H9 (cell line): ENCODE measurements around the gene PGBD1. TPM values are rescaled to one million over a fixed set of nuclear protein-coding genes. Genes with fewer than 3 reads are reported as not detected.
A peak's percentile ranks its signal among the peaks of the same experiment; 100 is the strongest.

ENCODE experiments used
- DNase-seq: peaks from one replicate; pipeline ENCODE4 v3.0.0-alpha.2; 2017
- H2AFZ ChIP-seq: one replicate; pipeline ENCODE4 v1.6.1; 2013; ENCODE audit warnings: mild to moderate bottlenecking, low read length, control low read depth, moderate library complexity
- H2AK5ac ChIP-seq: 2 replicates; pipeline ENCODE4 v1.6.1; 2013; ENCODE audit warnings: low read length, control low read depth, mixed read lengths; ENCODE audit not compliant: insufficient read length
- H2BK120ac ChIP-seq: one replicate; pipeline ENCODE4 v1.6.1; 2013; ENCODE audit warnings: low read depth, mild to moderate bottlenecking, low read length, control low read depth, inconsistent platforms; ENCODE audit not compliant: poor library complexity, severe bottlenecking
- H2BK12ac ChIP-seq: 2 replicates; pipeline ENCODE4 v1.6.1; 2013; ENCODE audit warnings: low read length, control low read depth, mixed read lengths, low read depth; ENCODE audit not compliant: insufficient read length
- H2BK15ac ChIP-seq: 2 replicates; pipeline ENCODE4 v1.6.1; 2013; ENCODE audit warnings: low read depth, low read length, control low read depth
- H2BK20ac ChIP-seq: one replicate; pipeline ENCODE4 v1.6.1; 2013; ENCODE audit warnings: low read depth, mild to moderate bottlenecking, low read length, control low read depth, inconsistent platforms; ENCODE audit not compliant: poor library complexity, severe bottlenecking
- H2BK5ac ChIP-seq: 2 replicates; pipeline ENCODE4 v1.6.1; 2013; ENCODE audit warnings: low read length, control low read depth, mixed read lengths; ENCODE audit not compliant: insufficient read length
- H3K14ac ChIP-seq: 2 replicates; pipeline ENCODE4 v1.6.1; 2013; ENCODE audit warnings: low read length, control low read depth; ENCODE audit not compliant: insufficient read depth
- H3K18ac ChIP-seq: 2 replicates; pipeline ENCODE4 v1.6.1; 2013; ENCODE audit warnings: low read depth, mild to moderate bottlenecking, mixed read lengths, low read length, control low read depth; ENCODE audit not compliant: insufficient read length
- H3K23ac ChIP-seq: 2 replicates; pipeline ENCODE4 v1.6.1; 2013; ENCODE audit warnings: low read length, control low read depth, mixed read lengths, low read depth; ENCODE audit not compliant: insufficient read length
- H3K23me2 ChIP-seq: 2 replicates; pipeline ENCODE4 v1.6.1; 2013; ENCODE audit warnings: low read depth, mild to moderate bottlenecking, mixed read lengths, low read length, control low read depth; ENCODE audit not compliant: insufficient read length, poor library complexity, severe bottlenecking
- H3K27ac ChIP-seq: 2 replicates; pipeline ENCODE4 v1.5.1; 2013; ENCODE audit warnings: low read length, control low read depth, mixed read lengths, low read depth; ENCODE audit not compliant: insufficient read length
- H3K27me3 ChIP-seq: 2 replicates; pipeline ENCODE4 v1.6.1; 2013; ENCODE audit warnings: low read length, control low read depth, inconsistent platforms; ENCODE audit not compliant: insufficient read depth
- H3K4ac ChIP-seq: 2 replicates; pipeline ENCODE4 v1.6.1; 2013; ENCODE audit warnings: low read depth, mild to moderate bottlenecking, control low read depth, inconsistent platforms, low read length, moderate library complexity
- H3K4me1 ChIP-seq: 2 replicates; pipeline ENCODE4 v1.6.1; 2013; ENCODE audit warnings: low read length, control low read depth, inconsistent platforms; ENCODE audit not compliant: insufficient read depth
- H3K4me2 ChIP-seq: 2 replicates; pipeline ENCODE4 v1.6.1; 2013; ENCODE audit warnings: low read length, control low read depth, mixed read lengths; ENCODE audit not compliant: insufficient read length, insufficient read depth
- H3K56ac ChIP-seq: 2 replicates; pipeline ENCODE4 v1.6.1; 2013; ENCODE audit warnings: low read depth, mild to moderate bottlenecking, mixed read lengths, low read length, control low read depth; ENCODE audit not compliant: insufficient read length
- H3K79me1 ChIP-seq: 2 replicates; pipeline ENCODE4 v1.6.1; 2013; ENCODE audit warnings: low read depth, mild to moderate bottlenecking, moderate library complexity, low read length, control low read depth, inconsistent platforms; ENCODE audit not compliant: insufficient read depth, poor library complexity, severe bottlenecking
- H3K79me2 ChIP-seq: 2 replicates; pipeline ENCODE4 v1.6.1; 2013; ENCODE audit warnings: low read length, control low read depth, inconsistent platforms; ENCODE audit not compliant: insufficient read depth
- H3K9ac ChIP-seq: 2 replicates; pipeline ENCODE4 v1.6.1; 2013; ENCODE audit warnings: low read length, control low read depth, mixed read lengths; ENCODE audit not compliant: insufficient read length; ENCODE audit errors: extremely low read depth
- H3K9me3 ChIP-seq: one replicate; pipeline ENCODE4 v1.6.1; 2013; ENCODE audit warnings: low read depth, low read length, inconsistent platforms; ENCODE audit not compliant: control insufficient read depth
- H3T11ph ChIP-seq: one replicate; pipeline ENCODE4 v1.6.1; 2013; ENCODE audit warnings: mild to moderate bottlenecking, low read length, control low read depth, inconsistent platforms
- H4K20me1 ChIP-seq: one replicate; pipeline ENCODE4 v1.6.1; 2013; ENCODE audit not compliant: control insufficient read depth, insufficient read length, insufficient read depth
- H4K5ac ChIP-seq: 2 replicates; pipeline ENCODE4 v1.6.1; 2013; ENCODE audit warnings: low read depth, mild to moderate bottlenecking, mixed read lengths, low read length, control low read depth; ENCODE audit not compliant: insufficient read length
- H4K8ac ChIP-seq: replicated peaks from 2 replicates; pipeline ENCODE4 v1.6.1; 2013; ENCODE audit warnings: low read length, control low read depth, mixed read lengths, low read depth; ENCODE audit not compliant: insufficient read length
- H4K91ac ChIP-seq: 2 replicates; pipeline ENCODE4 v1.6.1; 2013; ENCODE audit warnings: low read depth, mild to moderate bottlenecking, moderate library complexity, mixed read lengths, low read length, control low read depth; ENCODE audit not compliant: insufficient read length
- H3K27ac Mint-ChIP-seq, 3 experiments: 2 replicates in 2 of 3; 3 replicates in 1 of 3; pipeline ENCODE4 v1.8.0; 2020 to 2021; ENCODE audit warnings: mixed read lengths in 3 of 3, mild to moderate bottlenecking in 1 of 3, moderate library complexity in 1 of 3
- H3K27me3 Mint-ChIP-seq: 2 replicates; pipeline ENCODE4 v1.8.0; 2021; ENCODE audit warnings: low read depth, mild to moderate bottlenecking, moderate library complexity, mixed read lengths
- H3K36me3 Mint-ChIP-seq, 3 experiments: 2 replicates in 2 of 3; 3 replicates in 1 of 3; pipeline ENCODE4 v1.8.0; 2020 to 2021; ENCODE audit warnings: low read depth in 3 of 3, mixed read lengths in 3 of 3; ENCODE audit not compliant: insufficient read depth in 1 of 3
- H3K4me1 Mint-ChIP-seq, 2 experiments: 2 replicates each; pipeline ENCODE4 v1.8.0; 2020; ENCODE audit warnings: mixed read lengths in 2 of 2
- H3K4me3 Mint-ChIP-seq, 2 experiments: 2 replicates in 1 of 2; 3 replicates in 1 of 2; pipeline ENCODE4 v1.8.0; 2020 to 2021; ENCODE audit warnings: mild to moderate bottlenecking in 2 of 2, mixed read lengths in 2 of 2, moderate library complexity in 1 of 2
- H3K9me3 Mint-ChIP-seq, 2 experiments: 2 replicates in 1 of 2; 3 replicates in 1 of 2; pipeline ENCODE4 v1.8.0; 2020; ENCODE audit warnings: mild to moderate bottlenecking in 2 of 2, mixed read lengths in 2 of 2, moderate library complexity in 1 of 2
- WGBS: extraction: QIAGEN DNeasy Blood & Tissue Kit; methylation state at CpG from one replicate; pipeline ENCODE4 v1.1.7; 2013; ENCODE audit warnings: missing lambda C conversion rate, low lambda C conversion rate, mixed read lengths; ENCODE audit not compliant: insufficient read length; ENCODE audit errors: extremely low coverage; 5-methylcytosine and 5-hydroxymethylcytosine counted together
- total RNA-seq: library from RNA; stranded (reverse); gene quantifications from 2 replicates; pipeline ENCODE4 v1.2.1, GENCODE V29; 2021
- TF ChIP-seq, protein P1 (sequence below): fragments of 200-600 bp; sonication (generic); conservative IDR thresholded peaks from 3 replicates; pipeline ENCODE4 v1.8.0; 2021; ENCODE audit warnings: antibody characterized with exemption, mild to moderate bottlenecking

The PGBD1 gene
- total RNA-seq, 1 experiment from 2014 or later: 10.1 TPM

DNA sequence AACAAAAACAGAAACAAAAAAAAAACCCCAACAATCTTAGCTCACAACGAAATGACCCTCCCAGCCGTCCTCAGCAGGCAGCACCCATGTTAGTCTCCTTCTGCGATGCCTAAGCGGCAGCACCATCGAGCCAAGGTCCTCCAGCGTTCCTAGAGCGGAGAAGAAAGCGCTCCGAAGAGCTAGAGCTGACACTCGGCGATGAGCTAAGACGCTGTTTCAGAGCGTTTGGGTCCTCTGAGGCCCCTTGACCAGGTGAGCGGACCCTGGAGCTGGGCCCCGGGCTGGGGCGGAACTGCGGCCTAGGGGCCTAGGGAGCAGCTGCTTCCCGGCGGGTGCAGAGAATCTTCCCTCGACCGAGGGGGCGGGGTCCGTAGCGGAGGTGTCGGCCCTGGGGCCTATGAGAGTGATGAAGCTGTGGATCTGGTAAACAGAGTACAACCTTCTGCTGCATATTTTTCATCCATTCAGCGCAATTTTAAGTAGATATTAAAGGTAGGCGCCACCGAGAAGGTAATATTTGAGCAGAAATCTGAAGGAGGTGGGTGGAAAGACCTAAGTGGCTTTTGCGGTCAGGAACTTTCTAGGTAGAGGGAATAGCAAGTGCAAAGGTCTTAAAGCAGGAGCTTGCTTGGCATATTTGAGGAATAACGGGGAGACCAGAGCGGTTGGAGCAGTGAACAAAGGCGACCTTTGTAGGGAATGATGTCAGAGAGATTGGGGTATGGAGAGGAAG, 14.2 kb upstream of the PGBD1 start, which contains the start of gene ZSCAN26:
ZSCAN26 (plus strand) TSS at position 182 of the 733 bp plus-strand sequence. CDS start 4,777 bp downstream, outside the sequence.
- WGBS: no CpG with 5 or more reads among the region's 32 CpGs
- Histone ChIP-seq H3K27me3 (no peaks in the 10 kb centered on the region), H4K20me1 (no peaks in the 10 kb centered on the region), H3K9ac (peak within 1 kb of the TSS; percentile 54), H3K56ac (no peak within 1 kb of the TSS), H3K27ac (peak within 1 kb of the TSS; percentile 48), H3K4me1 (no peaks in the 10 kb centered on the region), H4K5ac (no peak within 1 kb of the TSS), H2AFZ (peak within 1 kb of the TSS; percentile 90), H4K8ac (no peak within 1 kb of the TSS), H4K91ac (no peak within 1 kb of the TSS), H3K4ac (no peak within 1 kb of the TSS), H2AK5ac (no peak within 1 kb of the TSS), H2BK15ac (no peak within 1 kb of the TSS), H3K9me3 (no peaks in the 10 kb centered on the region), H3K79me2 (no peaks in the 10 kb centered on the region; the same call in 1 of the 2 replicates), H2BK5ac (no peak within 1 kb of the TSS), H2BK20ac (no peak within 1 kb of the TSS), H3T11ph (no peak within 1 kb of the TSS), H2BK120ac (no peak within 1 kb of the TSS), H3K4me2 (peak within 1 kb of the TSS; percentile 66), H3K14ac (peak within 1 kb of the TSS; percentile 14; the same call in 1 of the 2 replicates), H2BK12ac (no peak within 1 kb of the TSS), H3K23ac (no peak within 1 kb of the TSS), H3K23me2 (peaks cover 4% of the 10 kb centered on the region), H3K79me1 (no peaks in the 10 kb centered on the region), H3K18ac (peak within 1 kb of the TSS; percentile 13)
- peak; percentile 85 for DNase-seq
- Mint-ChIP-seq H3K36me3 (peaks cover 0 to 3% (median 2%) of the 10 kb centered on the region in 3 experiments; a peak in 3 of 7 replicates), H3K4me3 (no peak within 1 kb of the TSS), H3K4me1 (peaks cover 0 to 3% of the 10 kb centered on the region in 2 experiments; a peak in 2 of 4 replicates), H3K9me3 (no peaks in the 10 kb centered on the region), H3K27me3 (peaks cover 5% of the 10 kb centered on the region), H3K27ac (no peak within 1 kb of the TSS; a peak in 1 of 7 replicates)
- TF ChIP-seq, protein P1, sequence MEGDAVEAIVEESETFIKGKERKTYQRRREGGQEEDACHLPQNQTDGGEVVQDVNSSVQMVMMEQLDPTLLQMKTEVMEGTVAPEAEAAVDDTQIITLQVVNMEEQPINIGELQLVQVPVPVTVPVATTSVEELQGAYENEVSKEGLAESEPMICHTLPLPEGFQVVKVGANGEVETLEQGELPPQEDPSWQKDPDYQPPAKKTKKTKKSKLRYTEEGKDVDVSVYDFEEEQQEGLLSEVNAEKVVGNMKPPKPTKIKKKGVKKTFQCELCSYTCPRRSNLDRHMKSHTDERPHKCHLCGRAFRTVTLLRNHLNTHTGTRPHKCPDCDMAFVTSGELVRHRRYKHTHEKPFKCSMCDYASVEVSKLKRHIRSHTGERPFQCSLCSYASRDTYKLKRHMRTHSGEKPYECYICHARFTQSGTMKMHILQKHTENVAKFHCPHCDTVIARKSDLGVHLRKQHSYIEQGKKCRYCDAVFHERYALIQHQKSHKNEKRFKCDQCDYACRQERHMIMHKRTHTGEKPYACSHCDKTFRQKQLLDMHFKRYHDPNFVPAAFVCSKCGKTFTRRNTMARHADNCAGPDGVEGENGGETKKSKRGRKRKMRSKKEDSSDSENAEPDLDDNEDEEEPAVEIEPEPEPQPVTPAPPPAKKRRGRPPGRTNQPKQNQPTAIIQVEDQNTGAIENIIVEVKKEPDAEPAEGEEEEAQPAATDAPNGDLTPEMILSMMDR: no peak
